ENCODE measurements around the gene CLEC4C. TPM values are rescaled to one million over a fixed set of nuclear protein-coding genes. Genes with fewer than 3 reads are reported as not detected.
A peak's percentile ranks its signal among the peaks of the same experiment; 100 is the strongest.

CLEC4C gene
- total RNA-seq, 2 experiments from 2014 or later = 0.39 TPM; not detected in 1

- Histone ChIP-seq H3K4me1 (ENCODE audit: insufficient read depth, low read length) (no peaks in the 10 kb centered on the region), H3K4me3 (ENCODE audit: low read length) (no peak overlapping the region), H3K36me3 (ENCODE audit: insufficient read depth, low read length) (no peaks in the 10 kb centered on the region), H3K27ac (ENCODE audit: low read depth in 1 of 2, low read length in 2 of 2) (no peak overlapping the region), H3K9me3 (ENCODE audit: control insufficient read depth in 1 of 2, insufficient read depth in 1 of 2, low read length in 2 of 2) (peaks cover 0 to 4% of the 10 kb centered on the region in 2 experiments), H3K27me3 (ENCODE audit: control insufficient read depth in 1 of 2, insufficient read depth in 2 of 2, low read length in 2 of 2) (no peaks in the 10 kb centered on the region)
- intact Hi-C loops (cut with DNase I, micrococcal nuclease) = no loop called here
- peak in 1 of 14 experiments; percentile 7 for DNase-seq
- POLR2A ChIA-PET = no interaction called here
- no peak overlapping the region for H3K4me3 Mint-ChIP-seq
- no peaks in the 10 kb centered on the region for H3K36me3 Mint-ChIP-seq (ENCODE audit: low read depth)
- H3K4me1 Mint-ChIP-seq (ENCODE audit: low read depth) = no peaks in the 10 kb centered on the region
- H3K9me3 Mint-ChIP-seq = no peaks in the 10 kb centered on the region
- peaks cover 13% of the 10 kb centered on the region for H3K27me3 Mint-ChIP-seq
- no peak overlapping the region for H3K27ac Mint-ChIP-seq
- CTCF ChIA-PET = no interaction called here
- TF ChIP-seq CTCF (IDR thresholded peaks at IDR 0.05) = no peak
- ATAC-seq (ENCODE audit: poor library complexity) = no peak
Observed at GRCh38 chr12:7716381-7716780, 30.8 kb downstream of the CLEC4C start.

- ChIA-PET POLR2A (no interaction called here), CTCF (no interaction called here)
- Histone ChIP-seq H3K36me3 (ENCODE audit: insufficient read depth, low read length) (no peaks in the 10 kb centered on the region), H3K4me1 (ENCODE audit: insufficient read depth, low read length) (no peaks in the 10 kb centered on the region), H3K27ac (ENCODE audit: low read depth in 1 of 2, low read length in 2 of 2) (no peak overlapping the region), H3K4me3 (ENCODE audit: low read length) (no peak overlapping the region), H3K27me3 (ENCODE audit: control insufficient read depth in 1 of 2, insufficient read depth in 2 of 2, low read length in 2 of 2) (no peaks in the 10 kb centered on the region), H3K9me3 (ENCODE audit: control insufficient read depth in 1 of 2, insufficient read depth in 1 of 2, low read length in 2 of 2) (peaks cover 0 to 4% of the 10 kb centered on the region in 2 experiments)
- Mint-ChIP-seq H3K27me3 (peaks cover 9% of the 10 kb centered on the region), H3K27ac (no peak overlapping the region), H3K36me3 (ENCODE audit: low read depth) (no peaks in the 10 kb centered on the region), H3K4me3 (no peak overlapping the region), H3K9me3 (no peaks in the 10 kb centered on the region), H3K4me1 (ENCODE audit: low read depth) (no peaks in the 10 kb centered on the region)
- TF ChIP-seq CTCF (IDR thresholded peaks at IDR 0.05) = no peak
- intact Hi-C loops (cut with DNase I, micrococcal nuclease) = no loop called here
- ATAC-seq (ENCODE audit: poor library complexity) (no peak), DNase-seq (no peak)
Observed at GRCh38 chr12:7712841-7713442, 34.2 kb downstream of the CLEC4C start.

DNA sequence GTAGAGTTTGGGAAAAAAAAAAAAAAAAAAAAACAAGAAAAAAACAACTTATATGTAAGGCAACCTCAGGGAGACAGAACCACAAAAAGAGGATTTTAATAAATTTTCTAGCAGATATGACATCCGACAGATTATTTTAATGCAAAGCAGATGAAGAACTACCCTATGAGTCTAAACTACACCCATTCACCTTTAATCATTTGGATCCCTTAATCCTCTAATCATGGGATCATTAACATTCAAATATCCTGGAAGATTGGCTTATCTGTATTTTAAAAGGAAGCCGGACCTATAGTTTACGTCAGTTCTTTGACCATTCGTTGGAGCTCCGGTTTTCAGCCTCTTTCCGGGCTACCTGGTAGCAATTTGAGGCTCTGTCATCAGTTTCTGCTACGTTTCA is 36.0 kb downstream of the CLEC4C start, which contains the start of gene DPPA3:
TSS of gene DPPA3 (plus strand) at position 301 of the 400 bp plus-strand sequence. CDS start 138 bp downstream, outside the sequence.
- Mint-ChIP-seq H3K9me3 (no peaks in the 10 kb centered on the region), H3K27ac (no peak within 1 kb of the TSS)
- POLR2A ChIA-PET = no interaction called here

More for the DNA sequence above, 36.0 kb downstream of the CLEC4C start, which contains the start of gene DPPA3:
- no peaks in the 10 kb centered on the region for H3K36me3 Mint-ChIP-seq (ENCODE audit: low read depth)
- Histone ChIP-seq H3K36me3 (ENCODE audit: insufficient read depth, low read length) (no peaks in the 10 kb centered on the region), H3K4me3 (ENCODE audit: low read length) (no peak within 1 kb of the TSS), H3K27ac (ENCODE audit: low read depth in 1 of 2, low read length in 2 of 2) (no peak within 1 kb of the TSS), H3K27me3 (ENCODE audit: control insufficient read depth in 1 of 2, insufficient read depth in 2 of 2, low read length in 2 of 2) (no peaks in the 10 kb centered on the region), H3K4me1 (ENCODE audit: insufficient read depth, low read length) (no peaks in the 10 kb centered on the region), H3K9me3 (ENCODE audit: control insufficient read depth in 1 of 2, insufficient read depth in 1 of 2, low read length in 2 of 2) (peaks cover 0 to 4% of the 10 kb centered on the region in 2 experiments)
- no peaks in the 10 kb centered on the region for H3K4me1 Mint-ChIP-seq (ENCODE audit: low read depth)
- TF ChIP-seq CTCF (IDR thresholded peaks at IDR 0.05) = no peak
- DNase-seq (no peak), ATAC-seq (ENCODE audit: poor library complexity) (no peak)
- CTCF ChIA-PET = no interaction called here
- intact Hi-C loops (cut with DNase I, micrococcal nuclease) = no loop called here
- H3K27me3 Mint-ChIP-seq = peaks cover 4% of the 10 kb centered on the region
- H3K4me3 Mint-ChIP-seq = no peak within 1 kb of the TSS

All from CD4-positive, alpha-beta T cell (primary cell).